Kidney epithelial cell (primary cell): Measurements from ENCODE around the gene WNT6. TPM values are rescaled to one million over a fixed set of nuclear protein-coding genes. Genes with fewer than 3 reads are reported as not detected.
A peak's percentile ranks its signal among the peaks of the same experiment; 100 is the strongest.

ENCODE experiments used
- DNase-seq: peaks from one replicate; pipeline ENCODE4 v3.0.0-alpha.2; 2010; ENCODE audit warnings: low read depth
- H3K27me3 ChIP-seq: 2 replicates; pipeline ENCODE4 v1.6.0; 2011; ENCODE audit warnings: low read length; ENCODE audit not compliant: control insufficient read depth, insufficient read depth
- H3K36me3 ChIP-seq: 2 replicates; pipeline ENCODE4 v1.5.1; 2011; ENCODE audit warnings: low read length; ENCODE audit not compliant: control insufficient read depth, insufficient read depth
- H3K4me3 ChIP-seq: 2 replicates; pipeline ENCODE4 v1.5.1; 2011; ENCODE audit warnings: low read depth, mild to moderate bottlenecking, control low read depth, low read length
- total RNA-seq: library from RNA; depleted of rRNA; stranded (reverse); fragments of >200 nt; gene quantifications from 2 replicates; pipeline ENCODE4 v1.2.3, GENCODE V29; 2015
- TF ChIP-seq, protein P1 (sequence below): IDR thresholded peaks from 2 replicates; pipeline ENCODE4 v1.5.1; 2011; ENCODE audit warnings: mild to moderate bottlenecking, moderate library complexity, low read length, control low read depth, inconsistent platforms; ENCODE audit not compliant: insufficient read depth, poor library complexity, severe bottlenecking

Gene WNT6
- total RNA-seq, 1 donor from 2014 or later: 1.2 TPM

GRCh38 chr2:218890369-218890768, 30.8 kb downstream of the WNT6 start:
- Histone ChIP-seq H3K27me3 (peaks cover 10% of the 10 kb centered on the region), H3K4me3 (no peak overlapping the region), H3K36me3 (no peaks in the 10 kb centered on the region)
- TF ChIP-seq, protein P1, sequence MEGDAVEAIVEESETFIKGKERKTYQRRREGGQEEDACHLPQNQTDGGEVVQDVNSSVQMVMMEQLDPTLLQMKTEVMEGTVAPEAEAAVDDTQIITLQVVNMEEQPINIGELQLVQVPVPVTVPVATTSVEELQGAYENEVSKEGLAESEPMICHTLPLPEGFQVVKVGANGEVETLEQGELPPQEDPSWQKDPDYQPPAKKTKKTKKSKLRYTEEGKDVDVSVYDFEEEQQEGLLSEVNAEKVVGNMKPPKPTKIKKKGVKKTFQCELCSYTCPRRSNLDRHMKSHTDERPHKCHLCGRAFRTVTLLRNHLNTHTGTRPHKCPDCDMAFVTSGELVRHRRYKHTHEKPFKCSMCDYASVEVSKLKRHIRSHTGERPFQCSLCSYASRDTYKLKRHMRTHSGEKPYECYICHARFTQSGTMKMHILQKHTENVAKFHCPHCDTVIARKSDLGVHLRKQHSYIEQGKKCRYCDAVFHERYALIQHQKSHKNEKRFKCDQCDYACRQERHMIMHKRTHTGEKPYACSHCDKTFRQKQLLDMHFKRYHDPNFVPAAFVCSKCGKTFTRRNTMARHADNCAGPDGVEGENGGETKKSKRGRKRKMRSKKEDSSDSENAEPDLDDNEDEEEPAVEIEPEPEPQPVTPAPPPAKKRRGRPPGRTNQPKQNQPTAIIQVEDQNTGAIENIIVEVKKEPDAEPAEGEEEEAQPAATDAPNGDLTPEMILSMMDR: no peak
- DNase-seq: no peak

DNA sequence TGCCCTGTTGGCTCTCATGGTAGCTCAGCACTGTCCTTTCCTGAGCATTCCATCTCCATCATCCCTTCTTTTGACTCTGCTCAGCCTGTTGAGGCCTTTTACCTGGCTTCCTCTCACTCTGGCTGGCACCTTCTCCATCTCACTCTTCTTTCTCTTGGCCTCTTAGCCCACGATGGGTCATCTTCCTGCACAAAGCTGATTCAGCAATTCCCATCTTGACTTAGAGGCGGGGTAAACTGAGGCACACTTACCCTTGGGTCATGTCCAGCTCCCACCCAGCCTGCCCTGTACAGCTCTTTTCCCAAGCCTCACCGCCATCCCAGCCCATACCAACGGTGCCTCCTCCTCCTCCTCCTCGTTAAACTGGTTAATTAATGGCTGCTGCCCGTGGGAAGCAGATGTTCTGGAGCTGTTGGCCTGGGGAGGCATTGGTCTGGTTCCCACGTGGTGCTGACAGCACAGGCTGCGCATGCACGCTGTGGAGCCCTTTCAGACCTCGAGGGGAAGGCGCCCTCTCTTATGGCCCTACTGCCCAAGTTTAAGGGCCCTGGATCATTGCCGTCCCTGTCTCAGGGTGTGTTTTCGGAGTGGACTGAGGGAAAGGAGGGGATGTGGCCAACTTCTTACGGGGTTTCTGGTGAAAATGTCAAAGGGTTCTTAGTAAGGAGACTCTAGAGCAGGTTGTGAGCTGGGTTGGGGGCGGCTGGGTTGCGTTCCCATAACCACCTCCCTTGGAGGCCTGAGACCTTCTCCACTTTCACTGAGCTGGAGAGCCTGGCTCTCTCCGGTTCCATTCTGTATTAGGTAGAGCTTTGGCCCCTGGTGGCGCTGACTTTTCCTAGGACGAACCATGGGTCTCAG, 31.9 kb downstream of the WNT6 start:
- TF ChIP-seq, protein P1: no peak
- Histone ChIP-seq H3K27me3 (peaks cover 10% of the 10 kb centered on the region), H3K4me3 (no peak overlapping the region), H3K36me3 (no peaks in the 10 kb centered on the region)
- no peak for DNase-seq

DNA sequence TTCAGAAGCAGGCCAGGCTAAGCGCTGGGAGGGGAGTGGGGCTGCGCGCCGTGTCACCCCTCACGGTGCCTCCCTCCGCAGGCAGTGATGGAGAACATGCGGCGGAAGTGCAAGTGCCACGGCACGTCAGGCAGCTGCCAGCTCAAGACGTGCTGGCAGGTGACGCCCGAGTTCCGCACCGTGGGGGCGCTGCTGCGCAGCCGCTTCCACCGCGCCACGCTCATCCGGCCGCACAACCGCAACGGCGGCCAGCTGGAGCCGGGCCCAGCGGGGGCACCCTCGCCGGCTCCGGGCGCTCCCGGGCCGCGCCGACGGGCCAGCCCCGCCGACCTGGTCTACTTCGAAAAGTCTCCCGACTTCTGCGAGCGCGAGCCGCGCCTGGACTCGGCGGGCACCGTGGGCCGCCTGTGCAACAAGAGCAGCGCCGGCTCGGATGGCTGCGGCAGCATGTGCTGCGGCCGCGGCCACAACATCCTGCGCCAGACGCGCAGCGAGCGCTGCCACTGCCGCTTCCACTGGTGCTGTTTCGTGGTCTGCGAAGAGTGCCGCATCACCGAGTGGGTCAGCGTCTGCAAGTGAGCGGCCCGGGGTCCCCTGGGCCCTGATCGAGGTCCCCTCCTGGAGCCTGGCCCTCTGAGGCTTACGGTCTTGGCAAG, 33.2 kb downstream of the WNT6 start:
- no peak for DNase-seq
- Histone ChIP-seq H3K27me3 (peaks cover 10% of the 10 kb centered on the region), H3K36me3 (no peaks in the 10 kb centered on the region), H3K4me3 (peak overlapping the region; percentile 14)
- TF ChIP-seq, protein P1: peak; percentile 39

DNA sequence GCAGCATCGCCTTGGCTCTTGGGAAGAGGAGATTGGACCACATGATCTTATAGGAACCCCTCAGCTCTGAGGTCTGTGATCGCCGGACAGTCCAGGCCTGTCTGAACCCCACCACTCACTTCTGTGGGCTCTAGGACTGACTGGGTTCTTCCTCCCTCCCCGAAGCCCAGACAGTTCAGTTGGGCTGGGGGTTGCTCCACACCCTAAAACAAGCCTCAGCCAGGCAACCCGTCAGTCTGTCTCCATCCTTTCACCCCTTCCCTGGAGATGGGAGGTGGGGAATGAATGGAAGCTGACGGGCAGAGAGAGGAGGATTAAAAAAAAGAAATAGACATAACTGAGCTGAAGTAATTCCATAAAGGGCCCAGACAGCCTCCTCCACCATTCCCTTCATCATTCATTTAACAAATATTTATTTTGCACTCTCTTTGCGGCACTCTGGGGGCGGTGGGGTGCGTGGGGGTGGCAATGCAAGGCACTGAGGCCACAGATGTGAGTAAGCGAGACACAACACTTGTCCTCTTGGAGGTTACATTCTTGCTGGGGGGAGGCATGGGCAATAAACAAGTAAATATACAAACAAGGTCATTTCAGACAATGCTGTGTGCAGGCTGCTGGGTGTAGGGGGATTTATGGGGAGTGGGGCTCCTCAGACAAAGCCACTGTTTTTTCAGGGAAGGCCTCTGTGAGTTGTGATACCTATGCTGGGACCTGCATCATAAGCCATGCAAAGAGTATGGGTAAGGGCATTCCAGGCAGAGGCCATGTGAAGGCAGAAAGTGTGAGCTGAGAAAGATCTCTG, 33.9 kb downstream of the WNT6 start:
- DNase-seq: no peak
- Histone ChIP-seq H3K36me3 (no peaks in the 10 kb centered on the region), H3K27me3 (peaks cover 14% of the 10 kb centered on the region), H3K4me3 (peak overlapping the region; percentile 14)
- TF ChIP-seq, protein P1: no peak

GRCh38 chr2:218894151-218894879, 34.7 kb downstream of the WNT6 start:
- peaks cover 15% of the 10 kb centered on the region for H3K27me3 ChIP-seq
- TF ChIP-seq, protein P1: no peak
- no peak for DNase-seq
- H3K36me3 ChIP-seq: no peaks in the 10 kb centered on the region
- no peak overlapping the region for H3K4me3 ChIP-seq
